Testis (tissue), 3 donors: ENCODE data around the gene TFAP2D. TPM values are rescaled to one million over a fixed set of nuclear protein-coding genes. Genes with fewer than 3 reads are reported as not detected.

ENCODE experiments used
- DNase-seq: peaks from one replicate; pipeline ENCODE4 v3.0.0-alpha.2; 2019
- H3K27ac ChIP-seq, 2 donors: fragments of 200-600 bp; sonication (generic); one replicate each; pipeline ENCODE4 v1.5.1; 2019
- H3K27me3 ChIP-seq: fragments of 200-600 bp; sonication (generic); one replicate; pipeline ENCODE4 v1.5.1; 2019
- H3K36me3 ChIP-seq: fragments of 200-600 bp; sonication (generic); one replicate; pipeline ENCODE4 v1.5.1; 2017; ENCODE audit warnings: low read depth; ENCODE audit errors: missing control alignments
- H3K4me1 ChIP-seq: fragments of 200-600 bp; sonication (generic); one replicate; pipeline ENCODE4 v1.5.1; 2019
- H3K4me3 ChIP-seq, 2 donors: fragments of 200-600 bp; sonication (generic); one replicate each; pipeline ENCODE4 v1.5.1; 2017 to 2019
- H3K9me3 ChIP-seq: fragments of 200-600 bp; sonication (generic); one replicate; pipeline ENCODE4 v1.5.1; 2017
- POLR2A ChIP-seq: fragments of 450-650 bp; IDR thresholded peaks from one replicate; pipeline ENCODE4 v1.6.1; 2017; ENCODE audit warnings: antibody characterized with exemption, mild to moderate bottlenecking, moderate library complexity
- WGBS, 2 donors: methylation state at CpG; one replicate each; pipeline ENCODE4 v1.1.5; 2018; 5-methylcytosine and 5-hydroxymethylcytosine counted together
- intact Hi-C: fragments of 100-400 bp; cut with DNase I; formaldehyde crosslinking; loops from one replicate; pipeline ENCODE4 v1.15.1; 2023; ENCODE audit warnings: low total_unique reads
- polyA plus RNA-seq: library from polyadenylated mRNA; stranded (reverse); fragments of 350-450 nt; fragmentation: Illumina TruSeq; extraction: RNeasy Lipid Tissue Mini Kit (QIAGEN cat#74804); gene quantifications from one replicate; pipeline ENCODE4 v1.2.3, GENCODE V29; 2014; ENCODE audit warnings: low read depth, low replicate concordance; ENCODE audit not compliant: insufficient read depth
- total RNA-seq, 2 donors: library from RNA; depleted of rRNA; stranded (reverse); fragments of >200 nt; gene quantifications; one replicate each; pipeline ENCODE4 v1.2.3, GENCODE V29; 2016
- TF ChIP-seq, protein P1 (sequence below), 3 experiments: fragments of 450-650 bp in 2 of 3; fragments of 200-600 bp in 1 of 3; sonication (generic) in 1 of 3; IDR thresholded peaks; one replicate each; pipeline ENCODE4 v1.5.1; 2016 to 2019; ENCODE audit warnings: antibody characterized with exemption in 3 of 3, mild to moderate bottlenecking in 2 of 3, moderate library complexity in 1 of 3

The TFAP2D gene
- total and polyA plus RNA-seq, 3 donors from 2014 or later, result not detected

DNA sequence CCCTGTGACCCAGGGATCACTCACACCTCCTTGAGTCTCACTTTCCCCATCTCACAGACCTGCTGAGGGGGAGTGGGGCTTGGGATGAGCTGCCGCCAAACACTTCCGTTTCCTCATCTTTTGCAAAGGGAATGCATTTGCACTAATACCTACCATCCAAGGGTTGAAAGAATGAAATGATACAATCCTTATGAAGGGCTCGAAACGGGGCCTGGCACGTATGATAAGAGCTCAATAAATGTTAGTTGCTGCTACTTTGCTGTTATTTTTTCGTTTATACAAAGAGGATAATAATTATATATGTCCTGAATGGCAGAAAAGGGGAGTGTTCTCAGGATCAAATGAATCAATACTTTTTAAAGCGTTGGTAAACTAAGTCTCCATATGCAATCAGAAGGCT is 6.1 kb upstream of the TFAP2D start:
- Histone ChIP-seq H3K36me3 (no peaks in the 10 kb centered on the region), H3K27me3 (no peaks in the 10 kb centered on the region), H3K4me1 (peaks cover 3% of the 10 kb centered on the region), H3K4me3 (no peak overlapping the region), H3K9me3 (no peaks in the 10 kb centered on the region), H3K27ac (no peak overlapping the region)
- TF ChIP-seq POLR2A, result no peak
- TF ChIP-seq, protein P1, sequence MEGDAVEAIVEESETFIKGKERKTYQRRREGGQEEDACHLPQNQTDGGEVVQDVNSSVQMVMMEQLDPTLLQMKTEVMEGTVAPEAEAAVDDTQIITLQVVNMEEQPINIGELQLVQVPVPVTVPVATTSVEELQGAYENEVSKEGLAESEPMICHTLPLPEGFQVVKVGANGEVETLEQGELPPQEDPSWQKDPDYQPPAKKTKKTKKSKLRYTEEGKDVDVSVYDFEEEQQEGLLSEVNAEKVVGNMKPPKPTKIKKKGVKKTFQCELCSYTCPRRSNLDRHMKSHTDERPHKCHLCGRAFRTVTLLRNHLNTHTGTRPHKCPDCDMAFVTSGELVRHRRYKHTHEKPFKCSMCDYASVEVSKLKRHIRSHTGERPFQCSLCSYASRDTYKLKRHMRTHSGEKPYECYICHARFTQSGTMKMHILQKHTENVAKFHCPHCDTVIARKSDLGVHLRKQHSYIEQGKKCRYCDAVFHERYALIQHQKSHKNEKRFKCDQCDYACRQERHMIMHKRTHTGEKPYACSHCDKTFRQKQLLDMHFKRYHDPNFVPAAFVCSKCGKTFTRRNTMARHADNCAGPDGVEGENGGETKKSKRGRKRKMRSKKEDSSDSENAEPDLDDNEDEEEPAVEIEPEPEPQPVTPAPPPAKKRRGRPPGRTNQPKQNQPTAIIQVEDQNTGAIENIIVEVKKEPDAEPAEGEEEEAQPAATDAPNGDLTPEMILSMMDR (IDR thresholded peaks at IDR 0.05), result no peak
- 1 to 2% methylated on average over 7 of the region's 7 CpGs for WGBS, 2 donors
- intact Hi-C loops, result no loop called here
- no peak for DNase-seq

DNA sequence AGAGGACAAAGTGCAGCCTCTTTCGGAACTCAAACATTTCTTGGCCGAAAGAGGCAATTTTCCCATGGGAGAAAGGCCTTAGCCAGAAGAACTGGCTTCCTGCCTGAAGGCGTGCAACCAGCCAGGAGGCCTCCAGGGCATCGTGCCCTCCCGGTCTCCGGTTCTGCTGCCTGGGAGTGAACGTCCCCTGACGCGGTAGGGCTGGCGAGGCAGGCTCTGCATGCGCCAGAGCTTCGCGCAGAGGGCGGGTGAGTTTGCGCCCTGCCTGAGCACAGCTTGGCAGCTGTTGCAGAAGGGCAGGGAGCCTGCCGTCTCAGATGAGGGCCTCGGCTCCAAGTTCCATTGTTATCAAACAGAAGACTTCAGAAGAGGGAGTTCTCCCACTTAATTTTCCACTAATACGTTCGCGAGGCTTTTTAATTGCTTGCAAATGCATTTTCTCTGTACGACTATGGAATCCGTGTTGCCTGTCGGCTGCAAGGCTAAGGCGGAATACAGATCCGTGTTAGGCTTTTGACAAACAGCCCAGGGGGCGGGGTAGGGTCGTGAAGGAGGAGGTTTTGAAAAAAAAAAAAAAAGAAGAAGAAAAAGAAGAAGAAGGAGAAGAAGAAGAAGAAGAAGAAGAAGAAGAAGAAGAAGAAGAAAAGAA is 5.5 kb upstream of the TFAP2D start:
- H3K27me3 ChIP-seq, result no peaks in the 10 kb centered on the region
- no peak for TF ChIP-seq POLR2A

DNA sequence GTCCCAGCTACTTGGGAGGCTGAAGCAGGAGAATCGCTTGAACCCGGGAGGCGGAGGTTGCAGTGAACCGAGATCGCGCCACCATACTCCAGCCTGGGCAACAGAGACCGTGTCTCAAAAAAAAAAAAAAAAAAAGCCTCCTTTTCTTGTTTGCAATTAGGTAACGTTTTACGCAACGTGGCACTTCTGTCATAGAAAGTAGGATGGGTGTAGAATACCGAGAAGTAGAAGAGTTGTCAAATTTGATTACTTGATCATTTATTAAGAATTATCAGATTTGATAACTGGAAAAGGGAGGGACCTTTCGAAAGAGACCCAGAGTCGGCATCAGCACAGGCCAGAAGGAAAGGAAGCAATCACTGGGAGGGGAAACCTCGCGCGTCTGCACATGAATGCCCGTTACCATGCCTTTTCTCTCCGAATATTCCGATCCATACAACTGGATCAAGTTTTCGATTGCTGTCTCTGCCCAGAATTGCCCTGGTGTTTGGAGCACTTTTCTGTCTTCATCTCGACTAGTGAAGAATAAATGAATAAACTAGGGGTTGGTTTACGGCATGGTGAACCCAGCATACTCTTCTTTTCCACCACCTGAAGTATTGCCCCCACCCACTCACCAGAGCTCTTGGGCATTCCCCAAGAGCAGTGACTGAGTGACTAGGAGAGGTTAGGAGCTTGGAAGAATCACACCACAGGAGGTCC is 4.5 kb upstream of the TFAP2D start:
- no peak for DNase-seq
- Histone ChIP-seq H3K4me1 (peaks cover 3% of the 10 kb centered on the region), H3K27me3 (no peaks in the 10 kb centered on the region), H3K4me3 (no peak overlapping the region), H3K27ac (no peak overlapping the region), H3K36me3 (no peaks in the 10 kb centered on the region), H3K9me3 (no peaks in the 10 kb centered on the region)
- WGBS, 2 donors, result 7 to 11% methylated on average over 22 of the region's 22 CpGs
- no peak for TF ChIP-seq POLR2A
- TF ChIP-seq, protein P1 (IDR thresholded peaks at IDR 0.05), result no peak
- intact Hi-C loops, result no loop called here

More for the DNA sequence above, 5.5 kb upstream of the TFAP2D start:
- Histone ChIP-seq H3K36me3 (no peaks in the 10 kb centered on the region), H3K27ac (no peak overlapping the region), H3K4me3 (no peak overlapping the region), H3K9me3 (no peaks in the 10 kb centered on the region), H3K4me1 (peaks cover 3% of the 10 kb centered on the region)
- intact Hi-C loops, result no loop called here
- 1% methylated on average over 19 to 27 of the region's 27 CpGs for whole genome bisulfite sequencing, 2 donors
- DNase-seq, result no peak

DNA sequence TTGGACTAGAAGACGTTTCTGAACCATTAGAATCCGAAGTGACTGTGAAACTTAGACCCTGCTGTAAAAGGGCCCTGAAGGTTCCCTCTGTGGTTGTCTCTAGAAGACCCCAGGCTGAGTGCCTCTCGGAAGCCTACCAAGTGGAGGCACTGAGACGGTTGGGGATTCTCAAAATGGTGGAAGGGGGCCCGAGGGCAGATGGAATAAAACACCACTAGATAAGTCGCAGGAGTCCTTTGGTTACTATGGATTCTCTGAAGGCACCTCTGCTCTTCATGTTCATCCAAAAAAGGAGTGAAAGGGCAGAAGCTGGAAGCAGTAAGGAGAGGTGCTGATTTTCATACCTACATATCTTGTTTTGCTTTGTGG is 4.0 kb upstream of the TFAP2D start:
- WGBS, 2 donors, result 4 to 6% methylated on average over 6 of the region's 6 CpGs
- peaks cover 3% of the 10 kb centered on the region for H3K4me1 ChIP-seq
- no peaks in the 10 kb centered on the region for H3K9me3 ChIP-seq
- H3K4me3 ChIP-seq, result no peak overlapping the region
- no peaks in the 10 kb centered on the region for H3K27me3 ChIP-seq
- no peak overlapping the region for H3K27ac ChIP-seq
- no peak for DNase-seq
- no peak for TF ChIP-seq POLR2A
- TF ChIP-seq, protein P1 (IDR thresholded peaks at IDR 0.05), result no peak
- H3K36me3 ChIP-seq, result no peaks in the 10 kb centered on the region
- intact Hi-C loops, result no loop called here

DNA sequence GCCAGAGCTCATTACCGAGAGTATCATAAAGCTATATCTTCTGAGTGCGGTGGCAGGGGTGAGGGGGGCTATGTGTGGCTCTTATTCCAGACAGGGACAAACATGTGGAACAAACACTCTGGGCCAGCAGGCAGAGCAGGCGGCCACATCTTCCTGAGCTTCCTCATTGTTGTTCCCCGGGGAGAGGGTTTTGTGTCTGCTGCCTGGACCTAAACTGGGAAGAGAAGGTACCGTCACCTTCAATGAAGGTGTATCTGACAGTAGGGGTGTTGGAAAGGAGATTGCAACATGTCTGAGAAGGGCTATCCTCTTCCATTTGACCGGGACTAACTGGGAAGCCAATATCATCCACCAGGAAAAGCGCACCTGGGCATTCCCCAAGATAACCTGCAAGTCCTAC is 1.6 kb upstream of the TFAP2D start:
- intact Hi-C loops, result no loop called here
- Histone ChIP-seq H3K9me3 (no peaks in the 10 kb centered on the region), H3K4me3 (no peak overlapping the region), H3K27ac (no peak overlapping the region), H3K4me1 (peaks cover 3% of the 10 kb centered on the region), H3K36me3 (no peaks in the 10 kb centered on the region), H3K27me3 (no peaks in the 10 kb centered on the region)
- TF ChIP-seq, protein P1 (IDR thresholded peaks at IDR 0.05), result no peak
- no peak for TF ChIP-seq POLR2A
- WGBS, 2 donors, result 26 to 37% methylated on average over 7 of the region's 7 CpGs
- DNase-seq, result no peak
